ENCODE measurements around the gene TIMM50. TPM values are rescaled to one million over a fixed set of nuclear protein-coding genes. Genes with fewer than 3 reads are reported as not detected.

The TIMM50 gene
- total and polyA plus RNA-seq, 2 of the 13 experiments (the other 11 are each of a cell fraction or from before 2014, with no cell fraction given), result 91.1 to 92.5 TPM

DNA sequence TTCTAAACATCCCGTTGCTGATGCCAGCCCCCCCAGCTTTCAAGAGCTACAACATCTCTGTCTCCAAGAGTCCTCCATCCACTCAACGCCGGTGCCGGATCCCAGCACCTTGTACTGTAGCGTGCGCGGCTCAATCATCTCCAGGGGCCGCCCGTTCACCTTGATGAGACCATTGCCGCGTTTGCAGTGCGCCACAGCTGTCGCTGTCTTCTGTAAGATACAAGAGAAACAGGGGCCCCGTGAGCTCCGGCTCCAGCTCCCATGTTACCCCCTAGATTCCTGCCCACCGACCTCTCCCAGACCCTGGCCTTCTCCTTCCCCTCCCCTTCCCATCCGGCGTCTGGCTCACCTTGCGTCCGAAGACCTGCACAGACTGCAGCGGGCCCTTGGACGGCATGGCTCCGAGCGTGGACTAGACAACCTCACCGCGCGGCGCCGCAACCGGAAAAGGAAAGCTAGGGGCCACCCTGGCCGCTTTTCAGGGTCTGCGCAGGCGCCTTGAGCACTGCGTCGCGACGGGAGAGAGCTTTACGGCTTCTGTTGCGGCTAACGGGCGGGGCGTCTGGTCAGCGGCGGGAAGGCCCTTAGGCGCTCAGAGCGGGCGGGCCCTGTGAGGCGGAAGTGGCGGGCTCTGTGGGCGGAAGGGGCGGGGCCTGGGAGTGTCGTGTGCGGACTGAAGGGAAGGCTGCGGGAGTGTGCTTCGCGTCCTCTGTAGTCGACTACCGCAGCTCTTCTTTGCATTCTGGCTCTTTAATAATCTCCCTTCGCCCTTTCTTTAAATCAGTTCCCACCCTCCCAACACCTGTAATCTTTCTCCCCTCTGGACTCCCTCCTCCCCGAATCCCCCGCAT lies 44.9 kb upstream of the TIMM50 start, which contains the start of gene RPS16 (continued):
- TF ChIP-seq, protein P1, sequence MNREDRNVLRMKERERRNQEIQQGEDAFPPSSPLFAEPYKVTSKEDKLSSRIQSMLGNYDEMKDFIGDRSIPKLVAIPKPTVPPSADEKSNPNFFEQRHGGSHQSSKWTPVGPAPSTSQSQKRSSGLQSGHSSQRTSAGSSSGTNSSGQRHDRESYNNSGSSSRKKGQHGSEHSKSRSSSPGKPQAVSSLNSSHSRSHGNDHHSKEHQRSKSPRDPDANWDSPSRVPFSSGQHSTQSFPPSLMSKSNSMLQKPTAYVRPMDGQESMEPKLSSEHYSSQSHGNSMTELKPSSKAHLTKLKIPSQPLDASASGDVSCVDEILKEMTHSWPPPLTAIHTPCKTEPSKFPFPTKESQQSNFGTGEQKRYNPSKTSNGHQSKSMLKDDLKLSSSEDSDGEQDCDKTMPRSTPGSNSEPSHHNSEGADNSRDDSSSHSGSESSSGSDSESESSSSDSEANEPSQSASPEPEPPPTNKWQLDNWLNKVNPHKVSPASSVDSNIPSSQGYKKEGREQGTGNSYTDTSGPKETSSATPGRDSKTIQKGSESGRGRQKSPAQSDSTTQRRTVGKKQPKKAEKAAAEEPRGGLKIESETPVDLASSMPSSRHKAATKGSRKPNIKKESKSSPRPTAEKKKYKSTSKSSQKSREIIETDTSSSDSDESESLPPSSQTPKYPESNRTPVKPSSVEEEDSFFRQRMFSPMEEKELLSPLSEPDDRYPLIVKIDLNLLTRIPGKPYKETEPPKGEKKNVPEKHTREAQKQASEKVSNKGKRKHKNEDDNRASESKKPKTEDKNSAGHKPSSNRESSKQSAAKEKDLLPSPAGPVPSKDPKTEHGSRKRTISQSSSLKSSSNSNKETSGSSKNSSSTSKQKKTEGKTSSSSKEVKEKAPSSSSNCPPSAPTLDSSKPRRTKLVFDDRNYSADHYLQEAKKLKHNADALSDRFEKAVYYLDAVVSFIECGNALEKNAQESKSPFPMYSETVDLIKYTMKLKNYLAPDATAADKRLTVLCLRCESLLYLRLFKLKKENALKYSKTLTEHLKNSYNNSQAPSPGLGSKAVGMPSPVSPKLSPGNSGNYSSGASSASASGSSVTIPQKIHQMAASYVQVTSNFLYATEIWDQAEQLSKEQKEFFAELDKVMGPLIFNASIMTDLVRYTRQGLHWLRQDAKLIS (CRISPR knock-in tag; IDR thresholded peaks at IDR 0.05), result peak; percentile 70; the same call in 1 of the 2 replicates
- peak; percentile 99 for TF ChIP-seq RBM39 (IDR thresholded peaks at IDR 0.05; ENCODE audit: low read depth, low read length, poor library complexity, severe bottlenecking)
- no peak for TF ChIP-seq MAFK (conservative IDR thresholded peaks at IDR 0.05 in 1 of 2, IDR thresholded peaks at IDR 0.05 in 1 of 2; ENCODE audit: low read length in 2 of 2)
- TF ChIP-seq, protein P2, sequence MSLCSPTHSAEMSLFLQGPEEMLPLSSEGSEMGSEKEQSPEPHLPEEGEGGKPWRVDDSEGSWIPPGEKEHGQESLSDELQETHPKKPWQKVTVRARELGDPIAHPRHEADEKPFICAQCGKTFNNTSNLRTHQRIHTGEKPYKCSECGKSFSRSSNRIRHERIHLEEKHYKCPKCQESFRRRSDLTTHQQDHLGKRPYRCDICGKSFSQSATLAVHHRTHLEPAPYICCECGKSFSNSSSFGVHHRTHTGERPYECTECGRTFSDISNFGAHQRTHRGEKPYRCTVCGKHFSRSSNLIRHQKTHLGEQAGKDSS (CRISPR knock-in tag; IDR thresholded peaks at IDR 0.05; ENCODE audit: borderline replicate concordance, low read depth), result peak; percentile 89; the same call in 1 of the 2 replicates
- no peak for TF ChIP-seq ZNF260 (CRISPR knock-in tag; IDR thresholded peaks at IDR 0.05; ENCODE audit: borderline replicate concordance, low read depth)
- peak; percentile 60; the same call in 1 of the 2 replicates for TF ChIP-seq EED (CRISPR knock-in tag; IDR thresholded peaks at IDR 0.05)
- TF ChIP-seq SSRP1 (CRISPR knock-in tag; IDR thresholded peaks at IDR 0.05), result no peak
- peak; percentile 67; the same call in 1 of the 2 replicates for TF ChIP-seq ZIK1 (CRISPR knock-in tag; IDR thresholded peaks at IDR 0.05; ENCODE audit: borderline replicate concordance, low read depth)
- peak; percentile 77 for TF ChIP-seq ZNF772 (CRISPR knock-in tag; IDR thresholded peaks at IDR 0.05)
- TF ChIP-seq, protein P3, sequence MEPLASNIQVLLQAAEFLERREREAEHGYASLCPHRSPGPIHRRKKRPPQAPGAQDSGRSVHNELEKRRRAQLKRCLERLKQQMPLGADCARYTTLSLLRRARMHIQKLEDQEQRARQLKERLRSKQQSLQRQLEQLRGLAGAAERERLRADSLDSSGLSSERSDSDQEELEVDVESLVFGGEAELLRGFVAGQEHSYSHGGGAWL (CRISPR knock-in tag; IDR thresholded peaks at IDR 0.05), result peak; percentile 90
- TF ChIP-seq ZBTB7B (CRISPR knock-in tag; IDR thresholded peaks at IDR 0.05), result 0 out of 2 replicates have a peak, but pooled peaks have one; percentile 18
- TF ChIP-seq RFXAP (CRISPR knock-in tag; IDR thresholded peaks at IDR 0.05; ENCODE audit: borderline replicate concordance), result peak; percentile 85; the same call in 1 of the 2 replicates
- TF ChIP-seq XRCC5 (optimal IDR thresholded peaks at IDR 0.05; ENCODE audit: low read length), result no peak
- peak; percentile 83; the same call in 1 of the 2 replicates for TF ChIP-seq ZNF124 (CRISPR knock-in tag; IDR thresholded peaks at IDR 0.05)
- no peak for TF ChIP-seq ZNF737 (CRISPR knock-in tag; IDR thresholded peaks at IDR 0.05; ENCODE audit: borderline replicate concordance)
- TF ChIP-seq ZNF75D (CRISPR knock-in tag; IDR thresholded peaks at IDR 0.05; ENCODE audit: borderline replicate concordance), result no peak
- TF ChIP-seq KAT7 (CRISPR knock-in tag; IDR thresholded peaks at IDR 0.05; ENCODE audit: borderline replicate concordance), result peak; percentile 90
- TF ChIP-seq DMAP1 (CRISPR knock-in tag; IDR thresholded peaks at IDR 0.05), result peak; percentile 98
- TF ChIP-seq HOXA5 (CRISPR knock-in tag; IDR thresholded peaks at IDR 0.05), result peak; percentile 84; the same call in 1 of the 2 replicates
- 0 out of 2 replicates have a peak, but pooled peaks have one; percentile 47 for TF ChIP-seq GLI4 (CRISPR knock-in tag; IDR thresholded peaks at IDR 0.05; ENCODE audit: borderline replicate concordance)
- TF ChIP-seq, protein P4, sequence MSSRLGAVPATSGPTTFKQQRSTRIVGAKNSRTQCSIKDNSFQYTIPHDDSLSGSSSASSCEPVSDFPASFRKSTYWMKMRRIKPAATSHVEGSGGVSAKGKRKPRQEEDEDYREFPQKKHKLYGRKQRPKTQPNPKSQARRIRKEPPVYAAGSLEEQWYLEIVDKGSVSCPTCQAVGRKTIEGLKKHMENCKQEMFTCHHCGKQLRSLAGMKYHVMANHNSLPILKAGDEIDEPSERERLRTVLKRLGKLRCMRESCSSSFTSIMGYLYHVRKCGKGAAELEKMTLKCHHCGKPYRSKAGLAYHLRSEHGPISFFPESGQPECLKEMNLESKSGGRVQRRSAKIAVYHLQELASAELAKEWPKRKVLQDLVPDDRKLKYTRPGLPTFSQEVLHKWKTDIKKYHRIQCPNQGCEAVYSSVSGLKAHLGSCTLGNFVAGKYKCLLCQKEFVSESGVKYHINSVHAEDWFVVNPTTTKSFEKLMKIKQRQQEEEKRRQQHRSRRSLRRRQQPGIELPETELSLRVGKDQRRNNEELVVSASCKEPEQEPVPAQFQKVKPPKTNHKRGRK (CRISPR knock-in tag; IDR thresholded peaks at IDR 0.05), result 0 out of 2 replicates have a peak, but pooled peaks have one; percentile 25
- peak; percentile 70 for TF ChIP-seq CREB1 (IDR thresholded peaks at IDR 0.05)
- peak; percentile 69 for TF ChIP-seq CREB1 (CRISPR knock-in tag; IDR thresholded peaks at IDR 0.05)

Data from HepG2 (cell line).